A549 (cell line): ENCODE results near the gene PEF1.

Experiments
- CEBPB ChIP-seq, 2 experiments: fragments of >200 bp in 1 of 2; sonication (Bioruptor Twin) in 1 of 2; formaldehyde crosslinking in 1 of 2; IDR thresholded peaks; 2 replicates each; pipeline ENCODE4 v1.6.1; 2012 to 2016
- CTCF ChIP-seq: fragments of >200 bp; sonication (Bioruptor Twin); formaldehyde crosslinking; IDR thresholded peaks from 3 replicates; pipeline ENCODE4 v1.5.1; 2016
- POLR2A ChIP-seq: IDR thresholded peaks from 2 replicates; pipeline ENCODE4 v1.6.1; 2012; ENCODE audit warnings: mild to moderate bottlenecking, low read length

- TF ChIP-seq CTCF (no peak), CEBPB (IDR thresholded peaks at IDR 0.05) (no peak), POLR2A (no peak)
Observed at GRCh38 chr1:31642897-31643296, 1.8 kb downstream of the PEF1 start.
